WI38 (cell line): ENCODE measurements around the gene SNTG2.

Source experiments
- H3K4me3 ChIP-seq: 2 replicates; pipeline ENCODE4 v1.5.1; 2011; ENCODE audit warnings: low read depth, mild to moderate bottlenecking, control low read depth, low read length
- CTCF ChIP-seq: IDR thresholded peaks from 2 replicates; pipeline ENCODE4 v1.5.1; 2012; ENCODE audit warnings: low read depth, mild to moderate bottlenecking, control low read depth, low read length

SNTG2 gene

DNA sequence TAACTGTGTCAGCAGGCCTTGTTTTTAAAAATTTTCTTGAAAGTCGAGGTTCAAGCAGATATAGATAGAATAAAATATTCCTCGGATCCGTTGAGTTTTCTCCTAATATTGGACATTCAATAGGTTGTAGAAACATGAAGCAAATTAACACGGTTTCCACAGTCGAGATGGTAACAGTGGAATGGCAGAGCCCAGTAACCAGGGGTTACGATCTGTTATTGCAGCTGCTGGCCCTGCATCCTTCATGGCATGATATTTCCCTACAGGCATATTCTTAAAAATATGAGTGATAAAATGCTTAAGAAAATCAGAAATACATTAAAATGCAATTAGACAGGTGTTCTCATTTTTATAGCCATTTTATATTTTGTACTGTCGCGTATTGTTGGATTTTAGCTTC is 117.6 kb downstream of the SNTG2 start:
- no peak overlapping the region for H3K4me3 ChIP-seq
- TF ChIP-seq CTCF = no peak

DNA sequence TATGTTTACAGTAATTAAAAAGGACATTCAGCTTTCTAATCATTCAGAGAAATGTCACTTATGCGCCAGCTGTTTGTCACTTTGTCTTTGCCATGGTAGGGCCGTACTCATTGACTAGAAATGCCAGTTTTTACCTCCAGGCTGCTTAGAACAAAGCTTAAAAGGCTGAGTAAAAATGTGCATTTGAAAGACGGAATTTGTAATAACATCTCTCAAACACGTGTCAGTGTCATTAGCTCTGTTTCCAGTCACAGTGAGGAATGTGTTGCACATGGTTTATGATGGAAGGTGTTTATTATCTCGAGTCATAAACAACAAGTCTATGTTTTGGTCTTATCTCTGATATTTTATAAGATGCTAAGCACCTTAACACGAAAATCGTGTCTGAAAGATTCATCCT is 118.2 kb downstream of the SNTG2 start:
- TF ChIP-seq CTCF = no peak
- no peak overlapping the region for H3K4me3 ChIP-seq

GRCh38 chr2:1069847-1070246 is 119.2 kb downstream of the SNTG2 start:
- no peak for TF ChIP-seq CTCF
- no peak overlapping the region for H3K4me3 ChIP-seq

DNA sequence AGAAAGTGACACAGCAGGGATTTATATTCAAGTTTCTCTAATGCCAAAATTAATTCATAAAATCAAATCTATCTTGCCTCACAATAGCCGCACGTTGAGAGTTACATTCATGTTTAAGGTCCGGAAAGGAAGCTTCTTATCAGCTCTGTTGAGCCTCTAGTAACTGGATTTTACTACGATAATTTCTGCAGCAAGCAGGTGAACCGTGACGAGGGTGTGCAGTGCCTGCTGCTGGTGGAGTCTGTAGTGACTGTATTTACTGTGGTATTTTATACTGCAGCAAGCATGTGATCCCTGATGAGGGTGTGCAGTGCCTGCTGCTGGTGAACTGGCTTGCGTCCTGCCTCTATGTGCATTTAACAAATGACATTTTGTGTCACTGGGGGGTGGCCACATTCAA is 120.0 kb downstream of the SNTG2 start:
- H3K4me3 ChIP-seq = no peak overlapping the region
- TF ChIP-seq CTCF = no peak

- H3K4me3 ChIP-seq = no peak overlapping the region
- TF ChIP-seq CTCF = no peak
Observed at GRCh38 chr2:1071650-1072049, 121.0 kb downstream of the SNTG2 start.

DNA sequence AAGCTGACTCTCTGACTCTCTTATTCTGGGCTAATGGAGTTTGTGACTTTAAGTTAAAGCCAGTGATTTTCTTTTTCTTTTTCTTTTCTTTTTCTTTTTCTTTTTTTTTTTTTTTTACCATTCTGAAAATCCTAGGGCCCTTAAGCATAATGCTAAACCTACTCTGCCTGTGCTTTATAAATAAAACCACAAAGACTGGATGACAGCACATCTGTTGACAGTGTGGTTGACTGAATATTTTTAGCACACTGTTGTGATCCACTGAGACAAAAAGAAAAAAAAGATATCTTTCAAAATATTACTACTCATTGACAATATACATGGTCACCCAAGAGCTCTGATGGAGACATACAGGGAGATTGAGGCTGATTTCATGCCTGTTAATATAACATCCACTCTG is 121.6 kb downstream of the SNTG2 start:
- H3K4me3 ChIP-seq = no peak overlapping the region
- TF ChIP-seq CTCF = no peak

GRCh38 chr2:1077911-1078310 is 127.3 kb downstream of the SNTG2 start:
- no peak overlapping the region for H3K4me3 ChIP-seq
- no peak for TF ChIP-seq CTCF
